ENCODE measurements around the gene CSAG2.
"Not testable (repeated sequence)": the region's sequence is repeated elsewhere in the genome, so short reads cannot be mapped to it uniquely, and the experiment has no call there.

CSAG2 gene

GRCh38 chrX:152709173-152709572 lies at the start of gene CSAG2:
TSS of gene CSAG2 (minus strand) at chrX:152709273. CDS start at chrX:152709112, 161 bp downstream.
- H3K4me3 ChIP-seq (ENCODE audit: low read depth, low read length); DNase-seq (ENCODE audit: low read depth); in situ Hi-C loops (cut with HindIII; ENCODE audit: low sequenced_read_pairs): not testable (repeated sequence)

GRCh38 chrX:152754871-152755270 lies 45.8 kb upstream of the CSAG2 start:
- in situ Hi-C loops (cut with HindIII; ENCODE audit: low sequenced_read_pairs); H3K4me3 ChIP-seq (ENCODE audit: low read depth, low read length); DNase-seq (ENCODE audit: low read depth): not testable (repeated sequence)

DNA sequence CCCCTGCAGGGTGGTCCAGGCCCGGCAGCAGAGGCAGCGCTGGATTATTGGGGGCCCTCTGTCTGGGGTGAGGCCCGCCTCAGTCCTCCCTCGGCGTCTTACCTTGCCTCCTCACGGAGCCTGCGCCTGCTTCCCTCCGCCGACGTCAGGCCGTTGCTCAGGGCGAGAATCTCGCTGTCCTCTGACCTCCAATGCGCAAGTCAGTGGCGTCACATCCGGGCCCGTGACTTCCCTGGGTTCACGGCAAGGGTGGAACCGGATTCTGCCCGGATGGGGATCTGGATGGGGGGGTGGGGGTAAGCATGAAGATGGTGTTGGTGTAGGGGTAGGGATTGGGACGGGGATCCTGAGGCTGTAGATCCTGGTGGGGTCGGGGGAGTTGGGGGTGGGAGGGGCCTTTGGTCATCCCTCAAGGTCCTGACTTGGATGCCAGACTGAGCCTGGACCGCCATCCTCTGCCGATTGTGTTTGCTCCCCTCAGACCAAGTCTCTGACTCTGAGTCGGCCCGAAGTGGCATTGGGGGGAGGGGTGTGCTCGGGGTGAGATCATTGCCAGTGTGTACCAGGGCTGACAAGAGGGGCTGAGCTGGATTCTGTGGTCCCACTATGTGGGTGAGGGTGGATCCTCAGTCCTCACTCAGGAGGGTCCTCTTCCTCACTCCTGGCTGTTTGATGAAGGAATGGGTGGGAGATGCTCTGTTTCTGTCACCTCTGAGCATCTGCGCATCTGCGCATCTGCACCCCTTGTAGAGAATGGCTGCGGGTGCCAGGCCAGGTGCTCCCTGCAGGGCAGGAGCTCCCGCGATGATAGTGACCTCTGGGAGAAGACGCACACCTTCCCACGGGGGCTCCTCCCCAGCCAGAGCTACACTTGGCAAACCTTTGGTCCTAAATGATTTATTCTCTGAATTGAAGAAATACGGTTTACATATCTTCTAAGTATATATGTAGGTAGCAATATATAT lies 44.9 kb upstream of the CSAG2 start, which contains the start of gene MAGEA2:
TSS of gene MAGEA2 (minus strand) at position 157 of the 965 bp plus-strand sequence. CDS start 2,479 bp downstream, outside the sequence.
- H3K4me3 ChIP-seq (ENCODE audit: low read depth, low read length); in situ Hi-C loops (cut with HindIII; ENCODE audit: low sequenced_read_pairs); DNase-seq (ENCODE audit: low read depth): not testable (repeated sequence)

DNA sequence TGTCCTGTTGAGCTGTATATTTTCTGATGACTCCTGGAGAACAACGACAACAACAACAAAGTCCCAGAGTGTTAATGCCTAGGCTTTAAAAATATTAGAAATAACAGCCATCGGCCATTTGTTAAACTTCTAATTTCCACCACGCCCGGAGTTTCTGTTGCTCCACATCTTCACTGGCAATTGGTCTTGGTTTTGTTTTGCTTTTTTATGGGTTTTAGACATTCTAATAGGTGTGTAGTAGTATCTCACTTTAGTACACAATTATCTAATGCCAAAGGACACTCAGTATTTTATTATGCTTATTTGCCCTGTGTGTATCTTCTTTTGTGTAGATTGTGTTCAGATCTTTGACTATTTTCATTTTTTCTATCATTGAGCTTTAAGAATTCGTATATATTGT lies 29.5 kb upstream of the CSAG2 start:
- TF ChIP-seq, protein P1, sequence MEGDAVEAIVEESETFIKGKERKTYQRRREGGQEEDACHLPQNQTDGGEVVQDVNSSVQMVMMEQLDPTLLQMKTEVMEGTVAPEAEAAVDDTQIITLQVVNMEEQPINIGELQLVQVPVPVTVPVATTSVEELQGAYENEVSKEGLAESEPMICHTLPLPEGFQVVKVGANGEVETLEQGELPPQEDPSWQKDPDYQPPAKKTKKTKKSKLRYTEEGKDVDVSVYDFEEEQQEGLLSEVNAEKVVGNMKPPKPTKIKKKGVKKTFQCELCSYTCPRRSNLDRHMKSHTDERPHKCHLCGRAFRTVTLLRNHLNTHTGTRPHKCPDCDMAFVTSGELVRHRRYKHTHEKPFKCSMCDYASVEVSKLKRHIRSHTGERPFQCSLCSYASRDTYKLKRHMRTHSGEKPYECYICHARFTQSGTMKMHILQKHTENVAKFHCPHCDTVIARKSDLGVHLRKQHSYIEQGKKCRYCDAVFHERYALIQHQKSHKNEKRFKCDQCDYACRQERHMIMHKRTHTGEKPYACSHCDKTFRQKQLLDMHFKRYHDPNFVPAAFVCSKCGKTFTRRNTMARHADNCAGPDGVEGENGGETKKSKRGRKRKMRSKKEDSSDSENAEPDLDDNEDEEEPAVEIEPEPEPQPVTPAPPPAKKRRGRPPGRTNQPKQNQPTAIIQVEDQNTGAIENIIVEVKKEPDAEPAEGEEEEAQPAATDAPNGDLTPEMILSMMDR (IDR thresholded peaks at IDR 0.05; ENCODE audit: low read depth, low read length, missing control alignments) = no peak
- no peak for DNase-seq (ENCODE audit: low read depth)
- no peak overlapping the region for H3K4me3 ChIP-seq (ENCODE audit: low read depth, low read length)
- in situ Hi-C loops (cut with HindIII; ENCODE audit: low sequenced_read_pairs) = no loop called here

- in situ Hi-C loops (cut with HindIII; ENCODE audit: low sequenced_read_pairs); H3K4me3 ChIP-seq (ENCODE audit: low read depth, low read length); DNase-seq (ENCODE audit: low read depth): not testable (repeated sequence)
Measured at GRCh38 chrX:152736528-152736927, 27.5 kb upstream of the CSAG2 start.

DNA sequence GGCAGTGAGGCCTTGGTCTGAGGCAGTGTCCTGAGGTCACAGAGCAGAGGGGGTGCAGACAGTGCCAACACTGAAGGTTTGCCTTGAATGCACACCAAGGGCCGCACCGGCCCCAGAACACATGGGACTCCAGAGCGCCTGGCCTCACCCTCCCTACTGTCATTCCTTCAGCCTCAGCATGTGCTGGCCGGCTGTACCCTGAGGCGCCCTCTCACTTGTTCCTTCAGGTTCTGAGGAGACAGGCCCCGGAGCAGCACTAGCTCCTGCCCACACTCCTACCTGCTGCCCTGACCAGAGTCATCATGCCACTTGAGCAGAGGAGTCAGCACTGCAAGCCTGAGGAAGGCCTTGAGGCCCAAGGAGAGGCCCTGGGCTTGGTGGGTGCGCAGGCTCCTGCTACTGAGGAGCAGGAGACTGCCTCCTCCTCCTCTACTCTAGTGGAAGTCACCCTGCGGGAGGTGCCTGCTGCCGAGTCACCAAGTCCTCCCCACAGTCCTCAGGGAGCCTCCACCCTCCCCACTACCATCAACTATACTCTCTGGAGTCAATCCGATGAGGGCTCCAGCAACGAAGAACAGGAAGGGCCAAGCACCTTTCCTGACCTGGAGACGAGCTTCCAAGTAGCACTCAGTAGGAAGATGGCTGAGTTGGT lies 26.9 kb upstream of the CSAG2 start:
- TF ChIP-seq, protein P1 (IDR thresholded peaks at IDR 0.05; ENCODE audit: low read depth, low read length, missing control alignments) = no peak
- in situ Hi-C loops (cut with HindIII; ENCODE audit: low sequenced_read_pairs) = no loop called here
- DNase-seq (ENCODE audit: low read depth) = no peak
- H3K4me3 ChIP-seq (ENCODE audit: low read depth, low read length) = no peak overlapping the region

GRCh38 chrX:152735101-152735500 lies 26.0 kb upstream of the CSAG2 start:
- TF ChIP-seq, protein P1 (IDR thresholded peaks at IDR 0.05; ENCODE audit: low read depth, low read length, missing control alignments) = no peak
- H3K4me3 ChIP-seq (ENCODE audit: low read depth, low read length) = no peak overlapping the region
- in situ Hi-C loops (cut with HindIII; ENCODE audit: low sequenced_read_pairs) = no loop called here
- no peak for DNase-seq (ENCODE audit: low read depth)

GRCh38 chrX:152734143-152734858 lies 25.2 kb upstream of the CSAG2 start:
- DNase-seq (ENCODE audit: low read depth); in situ Hi-C loops (cut with HindIII; ENCODE audit: low sequenced_read_pairs); H3K4me3 ChIP-seq (ENCODE audit: low read depth, low read length): not testable (repeated sequence)

Measured in astrocyte of the cerebellum (primary cell).